Panc1 (cell line): Measurements from ENCODE around the gene SHBG. TPM values are rescaled to one million over a fixed set of nuclear protein-coding genes. Genes with fewer than 3 reads are reported as not detected.

Experiments used
- ATAC-seq: fragments of 200-7000 bp; cut with Tn5 transposase; 2 replicates; pipeline ENCODE4 v1.9.1; 2020; ENCODE audit warnings: mild to moderate bottlenecking, moderate library complexity
- BruUV-seq: library from RNA; stranded (reverse); fragments of 400-500 nt; replicated peaks from 2 replicates; lab custom pipeline; 2021; lab: Mats Ljungman, UMichigan
- CTCF ChIA-PET: fragments of 300-600 bp; sonication (Branson Sonifier 250); formaldehyde crosslinking; loops from one replicate; lab custom pipeline; 2022; ENCODE audit warnings: antibody characterized with exemption; lab: Charles Lee
- POLR2A ChIA-PET: fragments of 300-600 bp; sonication (Branson Sonifier 250); formaldehyde crosslinking; loops from one replicate; lab custom pipeline; 2022; ENCODE audit warnings: antibody characterized with exemption; lab: Charles Lee
- DNase-seq: peaks from one replicate; pipeline ENCODE4 v3.0.0-alpha.2; 2010; ENCODE audit warnings: low read depth, low spot score
- H3K27ac ChIP-seq: 2 replicates; pipeline ENCODE4 v1.5.1; 2011; ENCODE audit warnings: mild to moderate bottlenecking, low read length, inconsistent platforms
- H3K27me3 ChIP-seq: fragments of 200-500 bp; sonication (Bioruptor generic); 2 replicates; pipeline ENCODE4 v1.6.0; 2014; ENCODE audit warnings: low read length, inconsistent platforms; ENCODE audit not compliant: control insufficient read depth, insufficient read depth
- H3K36me3 ChIP-seq: fragments of 200-500 bp; sonication (Bioruptor generic); 2 replicates; pipeline ENCODE4 v1.5.1; 2014; ENCODE audit warnings: inconsistent platforms, mild to moderate bottlenecking, low read length, moderate library complexity; ENCODE audit not compliant: control insufficient read depth, insufficient read depth
- H3K4me1 ChIP-seq: 2 replicates; pipeline ENCODE4 v1.5.1; 2011; ENCODE audit warnings: inconsistent platforms, mild to moderate bottlenecking, low read length, moderate library complexity; ENCODE audit not compliant: control insufficient read depth, insufficient read depth
- H3K4me3 ChIP-seq, 2 experiments: 2 replicates each; pipeline ENCODE4 v1.5.1; 2011 to 2012; ENCODE audit warnings: low read depth in 2 of 2, low read length in 2 of 2, mild to moderate bottlenecking in 2 of 2, inconsistent platforms in 1 of 2, moderate library complexity in 1 of 2
- H3K9me3 ChIP-seq: fragments of 200-500 bp; sonication (Bioruptor generic); 2 replicates; pipeline ENCODE4 v1.5.1; 2014; ENCODE audit warnings: low read depth, mild to moderate bottlenecking, inconsistent platforms, low read length, moderate library complexity; ENCODE audit not compliant: control insufficient read depth, insufficient read depth
- POLR2AphosphoS5 ChIP-seq: IDR thresholded peaks from 2 replicates; pipeline ENCODE4 v1.6.1; 2012; ENCODE audit warnings: mild to moderate bottlenecking, low read depth, low read length, moderate library complexity
- SIN3A ChIP-seq: IDR thresholded peaks from 2 replicates; pipeline ENCODE4 v1.6.1; 2012; ENCODE audit warnings: low read depth, mild to moderate bottlenecking, low read length, moderate library complexity, borderline replicate concordance; ENCODE audit not compliant: insufficient read depth
- TCF7L2 ChIP-seq: IDR thresholded peaks from 2 replicates; pipeline ENCODE4 v1.6.1; 2011; ENCODE audit warnings: mild to moderate bottlenecking, low read depth, low read length, inconsistent platforms
- in situ Hi-C: cut with HindIII; loops from 2 replicates; pipeline ENCODE4 v1.10.0; 2016; ENCODE audit warnings: low sequenced_read_pairs, low pct_unique_long_range_greater_than_20kb
- intact Hi-C: fragments of 100-400 bp; cut with micrococcal nuclease; formaldehyde crosslinking; loops from one replicate; pipeline ENCODE4 v1.10.0; 2022; ENCODE audit not compliant: unreplicated experiment
- total RNA-seq: library from RNA; stranded (reverse); gene quantifications from one replicate; pipeline ENCODE4 v1.2.1, GENCODE V29; 2021; ENCODE audit not compliant: unreplicated experiment
- TF ChIP-seq, protein P1 (sequence below), 2 experiments: IDR thresholded peaks; 2 replicates each; pipeline ENCODE4 v1.6.1; 2011 to 2012; ENCODE audit warnings: low read depth in 2 of 2, control low read depth in 1 of 2, low read length in 1 of 2, mild to moderate bottlenecking in 1 of 2, moderate library complexity in 1 of 2; ENCODE audit not compliant: insufficient read depth in 1 of 2
- TF ChIP-seq, protein P2 (sequence below): fragments of 450-650 bp; IDR thresholded peaks from 2 replicates; pipeline ENCODE4 v1.5.1; 2017; ENCODE audit warnings: mild to moderate bottlenecking

The SHBG gene
- total RNA-seq, 1 experiment from 2014 or later = 1.2 TPM

DNA sequence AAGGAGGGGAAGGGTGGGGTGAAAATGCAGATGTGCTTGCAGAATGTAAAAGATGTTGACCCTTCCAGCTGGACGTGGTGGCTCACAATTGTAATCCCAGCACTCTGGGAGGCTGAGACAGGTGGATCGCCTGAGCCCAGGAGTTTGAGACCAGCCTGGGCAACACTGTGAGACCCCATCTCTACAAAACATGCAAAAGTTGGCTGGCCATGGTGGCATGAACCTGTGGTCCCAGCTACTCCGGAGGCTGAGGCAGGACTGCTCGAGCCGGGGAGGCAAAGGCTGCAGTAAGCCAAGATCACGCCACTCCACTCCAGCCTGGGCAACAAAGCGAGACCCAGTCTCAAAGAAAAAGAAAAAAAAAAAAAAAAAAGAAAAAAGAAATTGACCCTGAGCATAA is 38.5 kb downstream of the SHBG start:
- no TSS peak for BruUV-seq
- CTCF ChIA-PET = no interaction called here
- ATAC-seq = no peak

DNA sequence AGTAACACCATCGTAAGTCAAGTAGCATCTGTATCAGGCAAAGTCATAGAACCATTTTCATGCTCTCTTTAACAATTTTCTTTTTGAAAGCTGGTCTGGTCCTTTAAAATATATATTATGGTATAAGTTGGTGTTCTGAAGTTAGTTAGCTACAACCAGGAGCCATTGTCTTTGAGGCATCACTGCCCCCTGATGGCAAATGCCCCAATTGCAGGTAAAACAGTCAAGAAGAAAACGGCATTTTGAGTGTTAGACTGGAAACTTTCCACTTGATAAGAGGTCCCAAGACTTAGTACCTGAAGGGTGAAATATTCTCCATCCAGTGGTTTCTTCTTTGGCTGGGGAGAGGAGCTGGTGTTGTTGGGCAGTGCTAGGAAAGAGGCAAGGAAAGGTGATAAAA is 43.3 kb downstream of the SHBG start:
- ATAC-seq (no peak), DNase-seq (no peak)
- Histone ChIP-seq H3K4me3 (no peak overlapping the region), H3K27ac (no peak overlapping the region), H3K9me3 (no peaks in the 10 kb centered on the region), H3K4me1 (no peaks in the 10 kb centered on the region), H3K27me3 (no peaks in the 10 kb centered on the region), H3K36me3 (peaks cover 9% of the 10 kb centered on the region)
- in situ Hi-C loops (no loop called here), intact Hi-C loops (no loop called here)
- ChIA-PET CTCF (interaction anchor here (0.7 to 0.9 kb wide), 2 partner anchors 40 to 57 kb away, joined by 3 to 5 read pairs; no protein-coding TSS in a partner anchor), POLR2A (no interaction called here)
- TF ChIP-seq, protein P1, sequence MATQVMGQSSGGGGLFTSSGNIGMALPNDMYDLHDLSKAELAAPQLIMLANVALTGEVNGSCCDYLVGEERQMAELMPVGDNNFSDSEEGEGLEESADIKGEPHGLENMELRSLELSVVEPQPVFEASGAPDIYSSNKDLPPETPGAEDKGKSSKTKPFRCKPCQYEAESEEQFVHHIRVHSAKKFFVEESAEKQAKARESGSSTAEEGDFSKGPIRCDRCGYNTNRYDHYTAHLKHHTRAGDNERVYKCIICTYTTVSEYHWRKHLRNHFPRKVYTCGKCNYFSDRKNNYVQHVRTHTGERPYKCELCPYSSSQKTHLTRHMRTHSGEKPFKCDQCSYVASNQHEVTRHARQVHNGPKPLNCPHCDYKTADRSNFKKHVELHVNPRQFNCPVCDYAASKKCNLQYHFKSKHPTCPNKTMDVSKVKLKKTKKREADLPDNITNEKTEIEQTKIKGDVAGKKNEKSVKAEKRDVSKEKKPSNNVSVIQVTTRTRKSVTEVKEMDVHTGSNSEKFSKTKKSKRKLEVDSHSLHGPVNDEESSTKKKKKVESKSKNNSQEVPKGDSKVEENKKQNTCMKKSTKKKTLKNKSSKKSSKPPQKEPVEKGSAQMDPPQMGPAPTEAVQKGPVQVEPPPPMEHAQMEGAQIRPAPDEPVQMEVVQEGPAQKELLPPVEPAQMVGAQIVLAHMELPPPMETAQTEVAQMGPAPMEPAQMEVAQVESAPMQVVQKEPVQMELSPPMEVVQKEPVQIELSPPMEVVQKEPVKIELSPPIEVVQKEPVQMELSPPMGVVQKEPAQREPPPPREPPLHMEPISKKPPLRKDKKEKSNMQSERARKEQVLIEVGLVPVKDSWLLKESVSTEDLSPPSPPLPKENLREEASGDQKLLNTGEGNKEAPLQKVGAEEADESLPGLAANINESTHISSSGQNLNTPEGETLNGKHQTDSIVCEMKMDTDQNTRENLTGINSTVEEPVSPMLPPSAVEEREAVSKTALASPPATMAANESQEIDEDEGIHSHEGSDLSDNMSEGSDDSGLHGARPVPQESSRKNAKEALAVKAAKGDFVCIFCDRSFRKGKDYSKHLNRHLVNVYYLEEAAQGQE (IDR thresholded peaks at IDR 0.05; ENCODE audit: insufficient read depth in 1 of 2, low read depth in 2 of 2, low read length in 1 of 2) = no peak
- TF ChIP-seq SIN3A = no peak
- TF ChIP-seq, protein P2, sequence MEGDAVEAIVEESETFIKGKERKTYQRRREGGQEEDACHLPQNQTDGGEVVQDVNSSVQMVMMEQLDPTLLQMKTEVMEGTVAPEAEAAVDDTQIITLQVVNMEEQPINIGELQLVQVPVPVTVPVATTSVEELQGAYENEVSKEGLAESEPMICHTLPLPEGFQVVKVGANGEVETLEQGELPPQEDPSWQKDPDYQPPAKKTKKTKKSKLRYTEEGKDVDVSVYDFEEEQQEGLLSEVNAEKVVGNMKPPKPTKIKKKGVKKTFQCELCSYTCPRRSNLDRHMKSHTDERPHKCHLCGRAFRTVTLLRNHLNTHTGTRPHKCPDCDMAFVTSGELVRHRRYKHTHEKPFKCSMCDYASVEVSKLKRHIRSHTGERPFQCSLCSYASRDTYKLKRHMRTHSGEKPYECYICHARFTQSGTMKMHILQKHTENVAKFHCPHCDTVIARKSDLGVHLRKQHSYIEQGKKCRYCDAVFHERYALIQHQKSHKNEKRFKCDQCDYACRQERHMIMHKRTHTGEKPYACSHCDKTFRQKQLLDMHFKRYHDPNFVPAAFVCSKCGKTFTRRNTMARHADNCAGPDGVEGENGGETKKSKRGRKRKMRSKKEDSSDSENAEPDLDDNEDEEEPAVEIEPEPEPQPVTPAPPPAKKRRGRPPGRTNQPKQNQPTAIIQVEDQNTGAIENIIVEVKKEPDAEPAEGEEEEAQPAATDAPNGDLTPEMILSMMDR = no peak
- no peak for TF ChIP-seq POLR2AphosphoS5
- no peak for TF ChIP-seq TCF7L2
- BruUV-seq = no TSS peak

More for the DNA sequence above, 38.5 kb downstream of the SHBG start:
- POLR2A ChIA-PET = no interaction called here
- in situ Hi-C loops (no loop called here), intact Hi-C loops (no loop called here)
- no peaks in the 10 kb centered on the region for H3K4me1 ChIP-seq
- H3K27ac ChIP-seq = no peak overlapping the region
- no peaks in the 10 kb centered on the region for H3K27me3 ChIP-seq
- H3K36me3 ChIP-seq = peaks cover 6% of the 10 kb centered on the region
- H3K9me3 ChIP-seq = no peaks in the 10 kb centered on the region
- H3K4me3 ChIP-seq = no peak overlapping the region
- TF ChIP-seq, protein P1 (IDR thresholded peaks at IDR 0.05; ENCODE audit: insufficient read depth in 1 of 2, low read depth in 2 of 2, low read length in 1 of 2) = no peak
- TF ChIP-seq TCF7L2 = no peak
- TF ChIP-seq, protein P2 = no peak
- no peak for TF ChIP-seq POLR2AphosphoS5
- no peak for TF ChIP-seq SIN3A
- DNase-seq = no peak
